ENCODE results near the gene NAT10. TPM values are rescaled to one million over a fixed set of nuclear protein-coding genes. Genes with fewer than 3 reads are reported as not detected.

NAT10 gene
- total and polyA plus RNA-seq, 8 donors = 30.0 to 69.3 (median 62.6) TPM

DNA sequence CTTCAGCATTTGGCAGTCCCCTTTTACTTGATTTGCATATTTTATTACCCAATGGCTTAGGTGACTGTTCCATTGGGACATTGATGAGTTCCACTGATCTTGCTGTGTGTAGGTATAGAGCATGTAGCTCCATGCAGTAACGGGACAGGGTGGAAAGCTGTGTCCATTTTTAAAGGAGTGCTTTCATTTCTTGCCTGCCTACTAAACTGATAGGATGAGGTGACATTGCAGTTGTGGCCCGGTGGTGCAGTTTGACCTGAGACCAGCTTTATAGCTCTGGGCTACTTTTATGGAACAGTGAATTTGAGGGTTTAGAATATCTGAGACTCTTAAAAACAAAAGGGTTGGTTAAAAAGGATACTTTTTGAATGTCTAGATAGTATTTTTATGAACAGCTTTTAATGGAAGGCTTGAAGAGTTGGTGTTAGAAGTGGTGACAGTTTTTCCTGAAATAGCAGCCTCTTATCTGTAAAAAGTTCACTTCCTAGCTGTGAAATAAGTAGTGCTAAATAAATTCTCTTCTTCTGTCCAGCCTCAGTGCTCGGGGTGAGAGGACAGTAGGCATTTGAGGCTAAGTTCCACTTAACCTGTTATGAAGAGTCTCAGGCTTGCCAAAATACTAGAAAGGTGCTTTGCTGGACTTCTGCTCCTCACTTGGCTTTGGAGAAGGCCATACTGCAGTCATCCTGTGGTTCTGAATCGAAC, 27.0 kb downstream of the NAT10 start:
- no peaks in the 10 kb centered on the region for H3K27me3 ChIP-seq
- ATAC-seq (no peak), DNase-seq (no peak)
- H3K4me1 ChIP-seq = no peaks in the 10 kb centered on the region
- no peak for TF ChIP-seq CTCF (IDR thresholded peaks at IDR 0.05)
- no peak overlapping the region for H3K4me3 ChIP-seq
- H3K9me3 ChIP-seq = no peaks in the 10 kb centered on the region
- peaks cover 3 to 98% of the 10 kb centered on the region in 2 donors for H3K36me3 ChIP-seq
- intact Hi-C loops (cut with DNase I) = no loop called here
- H3K27ac ChIP-seq = no peak overlapping the region

GRCh38 chr11:34134765-34135164, 29.3 kb downstream of the NAT10 start:
- Histone ChIP-seq H3K27me3 (no peaks in the 10 kb centered on the region), H3K4me3 (no peak overlapping the region), H3K9me3 (no peaks in the 10 kb centered on the region), H3K36me3 (peaks cover 3 to 98% of the 10 kb centered on the region in 2 donors), H3K27ac (no peak overlapping the region), H3K4me1 (no peaks in the 10 kb centered on the region)
- DNase-seq (no peak), ATAC-seq (no peak)
- no peak for TF ChIP-seq CTCF (IDR thresholded peaks at IDR 0.05)
- intact Hi-C loops (cut with DNase I) = no loop called here

DNA sequence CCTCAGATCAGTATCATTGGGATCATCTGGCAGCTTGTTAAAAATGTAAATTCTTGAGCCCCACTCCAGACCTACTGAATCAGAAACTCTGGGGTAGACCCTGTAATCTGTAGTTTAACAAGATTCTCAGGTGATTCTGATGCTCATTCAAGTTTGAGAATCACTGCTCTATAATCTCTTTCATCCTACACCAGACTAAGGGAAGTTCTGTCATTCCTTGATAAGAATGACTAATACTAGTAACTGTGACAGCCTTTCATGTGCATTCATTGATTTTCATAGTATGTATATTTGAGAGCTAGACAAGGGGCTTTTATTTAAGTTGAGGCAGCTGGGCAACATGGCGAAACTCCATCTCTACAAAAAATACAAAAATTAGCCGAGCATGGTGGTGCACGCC, 30.0 kb downstream of the NAT10 start:
- Histone ChIP-seq H3K27ac (no peak overlapping the region), H3K27me3 (no peaks in the 10 kb centered on the region), H3K36me3 (peaks cover 3 to 100% of the 10 kb centered on the region in 2 donors), H3K4me1 (no peaks in the 10 kb centered on the region), H3K9me3 (no peaks in the 10 kb centered on the region), H3K4me3 (no peak overlapping the region)
- no peak for TF ChIP-seq CTCF (IDR thresholded peaks at IDR 0.05)
- intact Hi-C loops (cut with DNase I) = no loop called here
- ATAC-seq (no peak), DNase-seq (no peak)

- no peaks in the 10 kb centered on the region for H3K27me3 ChIP-seq
- no peaks in the 10 kb centered on the region for H3K4me1 ChIP-seq
- H3K4me3 ChIP-seq = no peak overlapping the region
- no peak for TF ChIP-seq CTCF (IDR thresholded peaks at IDR 0.05)
- intact Hi-C loops (cut with DNase I) = no loop called here
- peak in 1 of 4 donors; percentile 20 for DNase-seq
- H3K27ac ChIP-seq = no peak overlapping the region
- ATAC-seq = no peak
- H3K9me3 ChIP-seq = no peaks in the 10 kb centered on the region
- peaks cover 3 to 100% of the 10 kb centered on the region in 2 donors for H3K36me3 ChIP-seq
These were observed 31.0 kb downstream of the NAT10 start for GRCh38 chr11:34136420-34136819.

DNA sequence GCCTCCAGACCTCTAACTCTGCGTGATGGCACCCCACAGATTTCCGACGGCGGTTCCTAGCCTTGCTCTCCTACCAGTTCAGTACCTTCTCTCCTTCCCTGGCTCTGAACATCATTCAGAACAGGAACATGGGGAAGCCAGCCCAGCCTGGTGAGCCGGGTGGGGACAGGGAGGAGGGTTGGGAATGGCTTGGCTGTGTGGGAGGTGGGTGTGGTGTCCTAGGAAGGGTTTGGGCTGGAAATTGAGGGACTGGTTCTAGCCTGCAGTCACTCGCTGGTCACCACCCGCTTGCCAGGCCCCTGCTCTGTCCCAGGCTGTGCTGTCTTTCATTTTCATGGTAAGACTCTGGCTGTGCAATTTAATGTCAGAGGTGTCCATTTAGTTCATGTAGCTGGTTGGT, 33.9 kb downstream of the NAT10 start:
- H3K27ac ChIP-seq = no peak overlapping the region
- DNase-seq (peak in 1 of 4 donors; percentile 28), ATAC-seq (no peak)
- no peaks in the 10 kb centered on the region for H3K27me3 ChIP-seq
- H3K4me3 ChIP-seq = no peak overlapping the region
- intact Hi-C loops (cut with DNase I) = no loop called here
- peaks cover 3 to 100% of the 10 kb centered on the region in 2 donors for H3K36me3 ChIP-seq
- no peak for TF ChIP-seq CTCF (IDR thresholded peaks at IDR 0.05)
- no peaks in the 10 kb centered on the region for H3K9me3 ChIP-seq
- no peaks in the 10 kb centered on the region for H3K4me1 ChIP-seq

All from left lung (tissue), 10 donors.